H9 (cell line): ENCODE data around the gene TCERG1L. TPM values are rescaled to one million over a fixed set of nuclear protein-coding genes. Genes with fewer than 3 reads are reported as not detected.
A peak's percentile ranks its signal among the peaks of the same experiment; 100 is the strongest.

Experiments
- DNase-seq: peaks from one replicate; pipeline ENCODE4 v3.0.0-alpha.2; 2017
- H2AFZ ChIP-seq: one replicate; pipeline ENCODE4 v1.6.1; 2013; ENCODE audit warnings: mild to moderate bottlenecking, low read length, control low read depth, moderate library complexity
- H2AK5ac ChIP-seq: 2 replicates; pipeline ENCODE4 v1.6.1; 2013; ENCODE audit warnings: low read length, control low read depth, mixed read lengths; ENCODE audit not compliant: insufficient read length
- H2BK120ac ChIP-seq: one replicate; pipeline ENCODE4 v1.6.1; 2013; ENCODE audit warnings: low read depth, mild to moderate bottlenecking, low read length, control low read depth, inconsistent platforms; ENCODE audit not compliant: poor library complexity, severe bottlenecking
- H2BK12ac ChIP-seq: 2 replicates; pipeline ENCODE4 v1.6.1; 2013; ENCODE audit warnings: low read length, control low read depth, mixed read lengths, low read depth; ENCODE audit not compliant: insufficient read length
- H2BK15ac ChIP-seq: 2 replicates; pipeline ENCODE4 v1.6.1; 2013; ENCODE audit warnings: low read depth, low read length, control low read depth
- H2BK20ac ChIP-seq: one replicate; pipeline ENCODE4 v1.6.1; 2013; ENCODE audit warnings: low read depth, mild to moderate bottlenecking, low read length, control low read depth, inconsistent platforms; ENCODE audit not compliant: poor library complexity, severe bottlenecking
- H2BK5ac ChIP-seq: 2 replicates; pipeline ENCODE4 v1.6.1; 2013; ENCODE audit warnings: low read length, control low read depth, mixed read lengths; ENCODE audit not compliant: insufficient read length
- H3K14ac ChIP-seq: 2 replicates; pipeline ENCODE4 v1.6.1; 2013; ENCODE audit warnings: low read length, control low read depth; ENCODE audit not compliant: insufficient read depth
- H3K18ac ChIP-seq: 2 replicates; pipeline ENCODE4 v1.6.1; 2013; ENCODE audit warnings: low read depth, mild to moderate bottlenecking, mixed read lengths, low read length, control low read depth; ENCODE audit not compliant: insufficient read length
- H3K23ac ChIP-seq: 2 replicates; pipeline ENCODE4 v1.6.1; 2013; ENCODE audit warnings: low read length, control low read depth, mixed read lengths, low read depth; ENCODE audit not compliant: insufficient read length
- H3K23me2 ChIP-seq: 2 replicates; pipeline ENCODE4 v1.6.1; 2013; ENCODE audit warnings: low read depth, mild to moderate bottlenecking, mixed read lengths, low read length, control low read depth; ENCODE audit not compliant: insufficient read length, poor library complexity, severe bottlenecking
- H3K27ac ChIP-seq: 2 replicates; pipeline ENCODE4 v1.5.1; 2013; ENCODE audit warnings: low read length, control low read depth, mixed read lengths, low read depth; ENCODE audit not compliant: insufficient read length
- H3K27me3 ChIP-seq: 2 replicates; pipeline ENCODE4 v1.6.1; 2013; ENCODE audit warnings: low read length, control low read depth, inconsistent platforms; ENCODE audit not compliant: insufficient read depth
- H3K4ac ChIP-seq: 2 replicates; pipeline ENCODE4 v1.6.1; 2013; ENCODE audit warnings: low read depth, mild to moderate bottlenecking, control low read depth, inconsistent platforms, low read length, moderate library complexity
- H3K4me1 ChIP-seq: 2 replicates; pipeline ENCODE4 v1.6.1; 2013; ENCODE audit warnings: low read length, control low read depth, inconsistent platforms; ENCODE audit not compliant: insufficient read depth
- H3K4me2 ChIP-seq: 2 replicates; pipeline ENCODE4 v1.6.1; 2013; ENCODE audit warnings: low read length, control low read depth, mixed read lengths; ENCODE audit not compliant: insufficient read length, insufficient read depth
- H3K56ac ChIP-seq: 2 replicates; pipeline ENCODE4 v1.6.1; 2013; ENCODE audit warnings: low read depth, mild to moderate bottlenecking, mixed read lengths, low read length, control low read depth; ENCODE audit not compliant: insufficient read length
- H3K79me1 ChIP-seq: 2 replicates; pipeline ENCODE4 v1.6.1; 2013; ENCODE audit warnings: low read depth, mild to moderate bottlenecking, moderate library complexity, low read length, control low read depth, inconsistent platforms; ENCODE audit not compliant: insufficient read depth, poor library complexity, severe bottlenecking
- H3K79me2 ChIP-seq: 2 replicates; pipeline ENCODE4 v1.6.1; 2013; ENCODE audit warnings: low read length, control low read depth, inconsistent platforms; ENCODE audit not compliant: insufficient read depth
- H3K9ac ChIP-seq: 2 replicates; pipeline ENCODE4 v1.6.1; 2013; ENCODE audit warnings: low read length, control low read depth, mixed read lengths; ENCODE audit not compliant: insufficient read length; ENCODE audit errors: extremely low read depth
- H3K9me3 ChIP-seq: one replicate; pipeline ENCODE4 v1.6.1; 2013; ENCODE audit warnings: low read depth, low read length, inconsistent platforms; ENCODE audit not compliant: control insufficient read depth
- H3T11ph ChIP-seq: one replicate; pipeline ENCODE4 v1.6.1; 2013; ENCODE audit warnings: mild to moderate bottlenecking, low read length, control low read depth, inconsistent platforms
- H4K20me1 ChIP-seq: one replicate; pipeline ENCODE4 v1.6.1; 2013; ENCODE audit not compliant: control insufficient read depth, insufficient read length, insufficient read depth
- H4K5ac ChIP-seq: 2 replicates; pipeline ENCODE4 v1.6.1; 2013; ENCODE audit warnings: low read depth, mild to moderate bottlenecking, mixed read lengths, low read length, control low read depth; ENCODE audit not compliant: insufficient read length
- H4K8ac ChIP-seq: replicated peaks from 2 replicates; pipeline ENCODE4 v1.6.1; 2013; ENCODE audit warnings: low read length, control low read depth, mixed read lengths, low read depth; ENCODE audit not compliant: insufficient read length
- H4K91ac ChIP-seq: 2 replicates; pipeline ENCODE4 v1.6.1; 2013; ENCODE audit warnings: low read depth, mild to moderate bottlenecking, moderate library complexity, mixed read lengths, low read length, control low read depth; ENCODE audit not compliant: insufficient read length
- H3K27ac Mint-ChIP-seq, 3 experiments: 2 replicates in 2 of 3; 3 replicates in 1 of 3; pipeline ENCODE4 v1.8.0; 2020 to 2021; ENCODE audit warnings: mixed read lengths in 3 of 3, mild to moderate bottlenecking in 1 of 3, moderate library complexity in 1 of 3
- H3K27me3 Mint-ChIP-seq: 2 replicates; pipeline ENCODE4 v1.8.0; 2021; ENCODE audit warnings: low read depth, mild to moderate bottlenecking, moderate library complexity, mixed read lengths
- H3K36me3 Mint-ChIP-seq, 3 experiments: 2 replicates in 2 of 3; 3 replicates in 1 of 3; pipeline ENCODE4 v1.8.0; 2020 to 2021; ENCODE audit warnings: low read depth in 3 of 3, mixed read lengths in 3 of 3; ENCODE audit not compliant: insufficient read depth in 1 of 3
- H3K4me1 Mint-ChIP-seq, 2 experiments: 2 replicates each; pipeline ENCODE4 v1.8.0; 2020; ENCODE audit warnings: mixed read lengths in 2 of 2
- H3K4me3 Mint-ChIP-seq, 2 experiments: 2 replicates in 1 of 2; 3 replicates in 1 of 2; pipeline ENCODE4 v1.8.0; 2020 to 2021; ENCODE audit warnings: mild to moderate bottlenecking in 2 of 2, mixed read lengths in 2 of 2, moderate library complexity in 1 of 2
- H3K9me3 Mint-ChIP-seq, 2 experiments: 2 replicates in 1 of 2; 3 replicates in 1 of 2; pipeline ENCODE4 v1.8.0; 2020; ENCODE audit warnings: mild to moderate bottlenecking in 2 of 2, mixed read lengths in 2 of 2, moderate library complexity in 1 of 2
- WGBS: extraction: QIAGEN DNeasy Blood & Tissue Kit; methylation state at CpG from one replicate; pipeline ENCODE4 v1.1.7; 2013; ENCODE audit warnings: missing lambda C conversion rate, low lambda C conversion rate, mixed read lengths; ENCODE audit not compliant: insufficient read length; ENCODE audit errors: extremely low coverage; 5-methylcytosine and 5-hydroxymethylcytosine counted together
- total RNA-seq: library from RNA; stranded (reverse); gene quantifications from 2 replicates; pipeline ENCODE4 v1.2.1, GENCODE V29; 2021
- TF ChIP-seq, protein P1 (sequence below): fragments of 200-600 bp; sonication (generic); conservative IDR thresholded peaks from 3 replicates; pipeline ENCODE4 v1.8.0; 2021; ENCODE audit warnings: antibody characterized with exemption, mild to moderate bottlenecking

Gene TCERG1L
- total RNA-seq, 1 experiment from 2014 or later: 3.3 TPM

DNA sequence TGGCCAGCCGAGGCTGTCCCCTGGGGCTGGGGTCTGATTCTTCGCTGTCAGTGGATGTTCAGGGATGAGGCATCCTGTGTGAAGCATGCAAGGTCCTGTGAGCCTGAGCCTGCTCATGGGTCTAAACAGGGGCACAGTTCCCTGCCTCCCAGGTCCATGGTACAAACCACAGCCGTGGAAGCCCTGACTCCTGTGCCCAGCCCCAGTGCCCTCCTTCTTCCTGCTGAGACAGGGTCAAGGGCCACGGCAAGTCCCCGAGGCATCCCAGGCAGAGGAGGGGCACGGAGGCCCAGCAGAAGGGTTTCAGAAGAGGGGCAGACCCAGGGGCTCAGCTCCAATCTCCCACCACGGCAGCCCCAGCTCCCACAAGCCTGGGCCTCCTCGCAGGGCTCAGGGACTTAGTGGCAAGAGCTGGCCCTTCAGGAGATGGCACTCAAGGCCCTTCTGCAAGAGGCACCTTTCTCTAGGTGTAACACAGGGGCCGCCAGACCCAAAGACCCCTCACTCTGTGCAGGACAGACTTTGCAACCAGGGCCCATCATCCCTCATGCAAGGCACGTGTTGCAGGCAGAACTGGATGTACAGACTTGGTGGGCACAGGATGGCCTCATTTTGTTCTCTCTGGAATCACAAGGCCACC, 248.8 kb downstream of the TCERG1L start:
- WGBS: no CpG with 5 or more reads among the region's 10 CpGs
- Histone ChIP-seq H2BK120ac (no peak overlapping the region), H3K23ac (no peak overlapping the region), H3K9me3 (no peaks in the 10 kb centered on the region), H3K18ac (peak overlapping the region; percentile 49), H3K79me1 (no peaks in the 10 kb centered on the region), H4K20me1 (no peaks in the 10 kb centered on the region), H3K56ac (no peak overlapping the region), H3K4me1 (peaks cover 3% of the 10 kb centered on the region), H3K14ac (no peak overlapping the region), H3K23me2 (no peaks in the 10 kb centered on the region), H2AFZ (no peak overlapping the region), H3K4ac (no peak overlapping the region), H3K9ac (no peak overlapping the region), H4K8ac (no peak overlapping the region), H2BK12ac (no peak overlapping the region), H2BK20ac (no peak overlapping the region), H3T11ph (no peak overlapping the region), H4K91ac (no peak overlapping the region), H4K5ac (no peak overlapping the region), H3K27ac (no peak overlapping the region), H3K4me2 (no peak overlapping the region), H2BK5ac (no peak overlapping the region), H2AK5ac (no peak overlapping the region), H2BK15ac (no peak overlapping the region), H3K79me2 (no peaks in the 10 kb centered on the region), H3K27me3 (no peaks in the 10 kb centered on the region; the same call in 1 of the 2 replicates)
- H3K36me3 Mint-ChIP-seq: peaks cover 10 to 17% (median 11%) of the 10 kb centered on the region in 3 experiments; a peak in 6 of 7 replicates
- H3K4me1 Mint-ChIP-seq: peaks cover 50 to 53% of the 10 kb centered on the region in 2 experiments
- no peak for DNase-seq
- no peak overlapping the region; a peak in 1 of 7 replicates for H3K27ac Mint-ChIP-seq
- peaks cover 5% of the 10 kb centered on the region; the same call in 1 of the 2 replicates for H3K27me3 Mint-ChIP-seq
- no peak overlapping the region for H3K4me3 Mint-ChIP-seq
- TF ChIP-seq, protein P1, sequence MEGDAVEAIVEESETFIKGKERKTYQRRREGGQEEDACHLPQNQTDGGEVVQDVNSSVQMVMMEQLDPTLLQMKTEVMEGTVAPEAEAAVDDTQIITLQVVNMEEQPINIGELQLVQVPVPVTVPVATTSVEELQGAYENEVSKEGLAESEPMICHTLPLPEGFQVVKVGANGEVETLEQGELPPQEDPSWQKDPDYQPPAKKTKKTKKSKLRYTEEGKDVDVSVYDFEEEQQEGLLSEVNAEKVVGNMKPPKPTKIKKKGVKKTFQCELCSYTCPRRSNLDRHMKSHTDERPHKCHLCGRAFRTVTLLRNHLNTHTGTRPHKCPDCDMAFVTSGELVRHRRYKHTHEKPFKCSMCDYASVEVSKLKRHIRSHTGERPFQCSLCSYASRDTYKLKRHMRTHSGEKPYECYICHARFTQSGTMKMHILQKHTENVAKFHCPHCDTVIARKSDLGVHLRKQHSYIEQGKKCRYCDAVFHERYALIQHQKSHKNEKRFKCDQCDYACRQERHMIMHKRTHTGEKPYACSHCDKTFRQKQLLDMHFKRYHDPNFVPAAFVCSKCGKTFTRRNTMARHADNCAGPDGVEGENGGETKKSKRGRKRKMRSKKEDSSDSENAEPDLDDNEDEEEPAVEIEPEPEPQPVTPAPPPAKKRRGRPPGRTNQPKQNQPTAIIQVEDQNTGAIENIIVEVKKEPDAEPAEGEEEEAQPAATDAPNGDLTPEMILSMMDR: no peak
- H3K9me3 Mint-ChIP-seq: peaks cover 15 to 17% of the 10 kb centered on the region in 2 experiments
